GM12892 (cell line): ENCODE measurements around the gene ATP10A.
"Not testable (repeated sequence)": the region's sequence is repeated elsewhere in the genome, so short reads cannot be mapped to it uniquely, and the experiment has no call there.

ENCODE experiments used
- DNase-seq: peaks from one replicate; pipeline ENCODE4 v3.0.0; 2011; ENCODE audit not compliant: insufficient read length
- FAIRE-seq: peaks from 2 replicates; lab custom pipeline; 2011; peaks lifted over from hg19 to GRCh38; lab: Jason Lieb, UNC
- POLR2A ChIP-seq: IDR thresholded peaks from 2 replicates; pipeline ENCODE4 v1.6.1; 2011; ENCODE audit warnings: low read depth, low read length, control low read depth
- POLR2AphosphoS5 ChIP-seq: IDR thresholded peaks from 2 replicates; pipeline ENCODE4 v1.6.1; 2011; ENCODE audit warnings: low read depth, low read length, control low read depth
- TAF1 ChIP-seq: IDR thresholded peaks from 2 replicates; pipeline ENCODE4 v1.6.1; 2011; ENCODE audit warnings: low read depth, mild to moderate bottlenecking, control low read depth, low read length, borderline replicate concordance

The ATP10A gene

DNA sequence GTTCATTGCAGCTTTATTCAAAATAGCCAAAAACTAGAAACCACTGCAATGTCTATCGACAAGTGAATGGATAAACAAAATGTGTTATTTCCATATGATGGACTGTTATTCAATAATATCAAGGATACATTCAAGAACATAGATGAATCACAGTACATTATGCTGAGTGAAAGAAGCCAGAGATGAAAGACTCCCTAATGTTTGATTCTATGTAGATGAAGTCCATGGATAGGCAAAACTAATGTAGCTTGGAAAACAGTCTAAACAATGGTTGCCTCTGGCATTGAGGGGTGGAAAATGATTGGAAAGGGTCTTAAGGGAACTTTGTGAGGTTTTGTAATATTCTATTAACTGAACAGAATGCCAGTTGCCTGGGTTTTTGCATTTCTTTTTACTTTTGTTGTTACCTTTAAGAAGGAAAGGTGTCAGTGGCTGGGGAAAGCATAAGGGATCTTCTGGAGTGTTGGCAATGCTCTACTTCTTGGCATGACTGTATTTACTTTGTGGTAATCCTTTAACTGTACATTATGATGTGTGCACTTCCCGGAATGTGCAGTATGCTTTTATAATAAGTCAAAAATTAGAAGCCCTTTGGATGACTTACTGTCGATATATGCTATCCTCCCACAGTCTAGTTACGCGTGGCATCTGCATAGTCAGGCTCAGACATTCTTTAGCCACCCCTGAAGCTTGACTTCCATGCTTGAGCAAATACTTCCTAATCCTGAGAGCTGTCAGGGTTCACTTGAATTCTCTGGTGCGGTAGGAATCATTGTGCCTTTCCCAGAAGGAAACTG is 20.5 kb upstream of the ATP10A start:
- FAIRE-seq (no peak), DNase-seq (no peak)
- TF ChIP-seq TAF1 (no peak), POLR2A (no peak), POLR2AphosphoS5 (no peak)

DNA sequence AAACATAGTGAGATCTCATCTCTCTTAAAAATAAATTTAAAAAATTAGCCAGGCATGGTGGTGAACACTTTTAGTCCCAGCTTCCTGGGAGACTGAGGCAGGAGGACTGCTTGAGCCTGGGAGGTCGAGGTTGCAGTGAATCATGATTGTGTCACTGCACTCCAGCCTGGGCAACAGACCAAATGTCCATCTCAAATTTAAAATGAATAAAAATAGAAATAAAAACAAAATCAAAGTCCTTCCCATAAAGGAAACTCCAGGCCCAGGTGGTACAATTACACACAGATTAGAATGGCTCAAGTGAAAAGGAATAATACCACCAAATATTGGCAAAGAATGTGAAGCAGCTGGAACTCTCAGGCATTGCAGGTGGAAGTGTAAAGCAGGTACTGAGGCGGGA is 19.3 kb upstream of the ATP10A start:
- no peak for DNase-seq
- no peak for TF ChIP-seq POLR2AphosphoS5
- TF ChIP-seq TAF1: no peak
- TF ChIP-seq POLR2A: no peak
- FAIRE-seq: no peak

GRCh38 chr15:25880877-25881276 is 17.8 kb upstream of the ATP10A start:
- not testable (repeated sequence) for FAIRE-seq, DNase-seq

DNA sequence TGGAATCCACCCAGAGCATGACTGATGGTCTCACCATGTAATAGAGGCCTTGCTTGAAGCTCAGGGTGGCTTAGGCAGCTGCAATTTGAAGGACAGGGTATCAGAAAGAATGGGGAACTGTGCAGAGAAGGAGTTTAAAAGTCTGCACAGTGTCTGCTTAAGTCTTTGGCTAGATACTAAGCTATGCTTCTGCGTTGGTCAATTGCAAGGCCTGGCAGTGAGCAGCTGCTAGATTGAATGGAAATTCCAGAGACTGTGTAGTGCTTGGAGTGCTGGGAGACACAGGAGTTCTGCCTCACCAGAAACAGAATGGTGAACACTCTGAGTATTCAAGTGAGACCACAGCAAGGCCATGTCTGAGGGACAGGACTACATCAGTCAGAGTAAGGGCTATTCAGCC is 17.3 kb upstream of the ATP10A start:
- FAIRE-seq (no peak), DNase-seq (no peak)
- TF ChIP-seq POLR2A (no peak), POLR2AphosphoS5 (no peak), TAF1 (no peak)

GRCh38 chr15:25879438-25879837 is 16.3 kb upstream of the ATP10A start:
- FAIRE-seq: no peak
- DNase-seq: no peak
- TF ChIP-seq POLR2A: no peak
- no peak for TF ChIP-seq POLR2AphosphoS5
- no peak for TF ChIP-seq TAF1

- no peak for FAIRE-seq
- no peak for TF ChIP-seq TAF1
- TF ChIP-seq POLR2AphosphoS5: no peak
- TF ChIP-seq POLR2A: no peak
These were observed 14.6 kb upstream of the ATP10A start for GRCh38 chr15:25877681-25878080.

GRCh38 chr15:25876231-25877140 is 13.4 kb upstream of the ATP10A start:
- no peak for FAIRE-seq
- no peak for TF ChIP-seq TAF1
- TF ChIP-seq POLR2AphosphoS5: no peak
- no peak for TF ChIP-seq POLR2A
- no peak for DNase-seq

More at GRCh38 chr15:25877681-25878080, 14.6 kb upstream of the ATP10A start:
- DNase-seq: no peak

DNA sequence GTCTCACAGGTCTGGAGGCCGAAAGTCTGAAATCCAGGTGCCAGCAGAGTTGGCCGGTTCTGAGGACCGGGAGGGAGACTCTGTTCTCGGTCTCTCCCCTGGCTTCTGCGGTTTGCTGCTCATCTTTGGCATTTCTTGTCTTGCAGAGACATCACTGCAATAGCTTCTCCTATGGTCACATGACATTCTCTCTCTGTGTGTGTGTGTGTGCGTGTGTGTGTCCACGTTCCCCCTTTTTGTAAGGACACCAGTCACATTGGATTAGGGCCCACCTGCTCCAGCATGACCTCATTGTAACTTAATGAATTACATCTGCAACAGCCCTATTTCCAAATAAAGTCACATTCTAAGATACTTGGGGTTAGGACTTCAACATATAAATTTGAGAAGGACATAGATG is 12.4 kb upstream of the ATP10A start:
- FAIRE-seq (no peak), DNase-seq (no peak)
- no peak for TF ChIP-seq POLR2A
- no peak for TF ChIP-seq TAF1

- TF ChIP-seq POLR2A (no peak), TAF1 (no peak), POLR2AphosphoS5 (no peak)
- DNase-seq (no peak), FAIRE-seq (no peak)
These were observed 11.3 kb upstream of the ATP10A start for GRCh38 chr15:25874379-25874778.

GRCh38 chr15:25871403-25871802 is 8.3 kb upstream of the ATP10A start:
- FAIRE-seq: no peak
- no peak for TF ChIP-seq POLR2AphosphoS5
- TF ChIP-seq POLR2A: no peak
- TF ChIP-seq TAF1: no peak
- DNase-seq: no peak

DNA sequence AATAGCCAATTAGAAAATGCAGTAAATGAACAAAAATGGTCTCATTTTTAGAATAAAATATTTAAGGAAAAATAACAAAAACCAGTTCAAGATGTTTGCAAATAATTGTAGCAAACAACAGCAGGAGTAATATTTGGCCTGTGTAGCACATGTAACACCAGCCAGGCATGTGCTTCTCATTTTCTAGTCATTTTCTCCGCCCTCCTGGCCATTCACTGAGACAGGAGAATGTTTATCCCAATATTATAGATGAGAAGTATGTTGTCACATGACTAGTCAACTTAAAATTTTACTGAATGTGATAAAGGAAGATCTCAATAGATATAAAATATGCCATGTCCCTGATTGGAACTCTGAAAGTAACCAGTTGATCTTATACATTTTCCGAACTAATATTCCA is 7.8 kb upstream of the ATP10A start:
- DNase-seq (no peak), FAIRE-seq (no peak)
- TF ChIP-seq POLR2A: no peak
- TF ChIP-seq TAF1: no peak
- TF ChIP-seq POLR2AphosphoS5: no peak

- DNase-seq (no peak), FAIRE-seq (no peak)
These were observed 6.6 kb upstream of the ATP10A start for GRCh38 chr15:25869701-25870100.

GRCh38 chr15:25866874-25867273 is 3.7 kb upstream of the ATP10A start:
- TF ChIP-seq POLR2AphosphoS5: no peak
- TF ChIP-seq TAF1: no peak
- TF ChIP-seq POLR2A: no peak
- FAIRE-seq (no peak), DNase-seq (no peak)

More at GRCh38 chr15:25869701-25870100, 6.6 kb upstream of the ATP10A start:
- TF ChIP-seq POLR2A (no peak), TAF1 (no peak), POLR2AphosphoS5 (no peak)
